H4 (cell line): ENCODE results near the gene ADAMTS3. TPM values are rescaled to one million over a fixed set of nuclear protein-coding genes. Genes with fewer than 3 reads are reported as not detected.
A peak's percentile ranks its signal among the peaks of the same experiment; 100 is the strongest.
"Not testable (repeated sequence)": the region's sequence is repeated elsewhere in the genome, so short reads cannot be mapped to it uniquely, and the experiment has no call there.

Experiments used
- DNase-seq: peaks from one replicate; pipeline ENCODE4 v3.0.0-alpha.2; 2015; ENCODE audit warnings: low spot score
- total RNA-seq: library from RNA; depleted of rRNA; stranded (reverse); fragments of >200 nt; shearing (Covaris generic); gene quantifications from 2 replicates; pipeline ENCODE4 v1.2.3, GENCODE V29; 2014

Gene ADAMTS3
- total RNA-seq, 1 experiment from 2014 or later: 7.6 TPM

GRCh38 chr4:72473434-72473900, 95.6 kb downstream of the ADAMTS3 start:
- peak; percentile 14 for DNase-seq

DNA sequence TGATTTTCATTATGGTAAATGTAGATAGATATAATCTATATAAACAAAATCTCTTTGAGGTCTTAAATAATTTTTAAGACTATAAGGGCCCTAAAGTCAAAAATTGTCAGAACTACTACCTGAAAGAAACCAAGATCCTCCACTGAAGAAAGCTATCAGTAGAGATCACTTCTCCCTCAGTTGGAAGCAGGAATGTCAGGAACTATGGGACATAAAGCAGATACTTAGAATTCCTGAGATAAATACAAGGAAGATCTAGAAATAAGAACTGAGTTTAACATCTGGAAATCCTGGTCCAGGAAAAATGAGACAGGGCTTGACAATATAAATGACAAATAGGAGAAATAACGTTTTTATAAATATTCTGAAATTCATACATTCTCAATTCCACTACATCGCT, 97.2 kb downstream of the ADAMTS3 start:
- DNase-seq: no peak

DNA sequence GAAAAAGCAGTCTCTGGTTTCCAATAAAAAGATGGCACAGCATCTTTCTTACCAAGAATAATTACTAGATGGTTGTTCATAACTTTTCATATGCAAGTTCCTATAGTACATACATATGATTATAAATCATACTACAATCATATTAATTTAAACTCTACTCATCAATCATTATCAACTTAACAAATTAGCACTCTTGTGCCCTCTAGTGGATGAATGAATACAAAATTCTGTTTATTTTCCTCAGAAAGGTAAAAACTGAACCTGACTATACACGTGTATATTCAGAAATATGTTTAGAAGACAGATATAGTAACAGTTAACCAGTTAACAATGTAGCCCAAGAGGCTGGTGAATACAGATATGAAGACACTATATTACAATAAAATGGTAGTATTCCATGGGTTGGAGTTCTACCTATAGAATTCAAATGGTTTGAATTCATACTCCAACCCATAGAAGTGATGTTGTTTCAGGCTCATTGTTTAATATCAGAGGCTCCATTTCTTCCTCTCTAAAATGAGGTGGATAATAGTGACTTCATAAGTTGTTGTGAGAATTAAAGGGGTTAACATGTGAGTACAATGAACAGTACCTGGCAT, 100.0 kb downstream of the ADAMTS3 start:
- DNase-seq: no peak

- no peak for DNase-seq
Measured at GRCh38 chr4:72467633-72468032, 101.4 kb downstream of the ADAMTS3 start.

DNA sequence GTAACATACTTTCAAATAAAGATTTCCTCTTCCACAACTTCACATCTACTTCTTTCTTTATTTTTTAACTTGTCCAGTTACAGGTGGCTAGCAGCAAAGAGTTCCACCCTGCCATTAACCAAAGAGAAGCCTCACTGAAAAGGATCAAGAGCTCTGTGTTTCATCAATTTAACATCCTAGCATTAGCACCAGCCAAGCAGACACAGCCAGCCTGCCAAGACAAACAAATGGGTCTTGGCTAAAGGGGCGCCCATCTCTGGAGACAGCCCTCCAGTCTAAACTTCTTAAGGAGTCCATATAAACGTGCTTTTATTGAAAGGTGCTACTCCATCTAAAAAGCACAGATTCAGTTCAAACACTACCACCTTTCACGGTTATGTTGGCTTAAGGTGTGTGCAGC, 105.3 kb downstream of the ADAMTS3 start:
- no peak for DNase-seq

DNA sequence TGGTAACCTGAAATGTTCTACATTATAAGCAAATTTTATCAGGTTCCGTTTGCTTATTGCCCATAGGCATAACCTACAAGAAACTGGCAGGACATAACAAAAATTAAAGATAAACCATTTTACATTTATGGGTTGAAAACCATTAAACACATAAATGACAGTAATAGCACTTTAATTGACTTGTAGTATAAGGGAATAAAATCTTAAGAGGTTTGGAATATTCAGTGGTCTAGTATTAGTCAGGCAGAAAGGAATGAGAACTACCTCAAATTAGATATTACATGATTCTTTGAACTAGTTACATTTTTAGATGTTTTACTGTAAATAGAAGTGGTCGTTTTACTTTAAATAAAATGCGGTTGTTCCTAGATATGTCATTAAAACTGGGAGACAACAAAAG, 111.9 kb downstream of the ADAMTS3 start:
- no peak for DNase-seq

- no peak for DNase-seq
Measured at GRCh38 chr4:72451349-72451748, 117.7 kb downstream of the ADAMTS3 start.

DNA sequence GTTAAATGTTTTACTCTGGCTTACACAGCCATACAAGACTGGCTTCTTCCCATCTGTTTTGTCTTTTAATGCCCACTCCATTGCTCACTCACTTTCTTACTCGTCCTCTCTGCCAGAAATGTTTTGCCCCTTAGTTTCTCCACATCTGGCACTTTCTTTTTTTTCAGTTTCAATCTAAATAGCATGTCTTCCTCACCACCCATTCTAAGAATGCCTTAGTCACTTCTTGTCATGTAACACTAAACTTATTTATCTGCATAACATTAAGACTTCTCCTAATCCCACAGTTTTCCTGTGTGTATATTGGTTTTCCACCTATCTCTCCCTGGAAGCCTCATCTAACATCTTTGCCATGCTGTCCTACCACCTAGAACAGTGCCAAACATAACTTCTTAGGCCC, 119.3 kb downstream of the ADAMTS3 start:
- peak; percentile 14 for DNase-seq

GRCh38 chr4:72448231-72448630, 120.8 kb downstream of the ADAMTS3 start:
- no peak for DNase-seq

DNA sequence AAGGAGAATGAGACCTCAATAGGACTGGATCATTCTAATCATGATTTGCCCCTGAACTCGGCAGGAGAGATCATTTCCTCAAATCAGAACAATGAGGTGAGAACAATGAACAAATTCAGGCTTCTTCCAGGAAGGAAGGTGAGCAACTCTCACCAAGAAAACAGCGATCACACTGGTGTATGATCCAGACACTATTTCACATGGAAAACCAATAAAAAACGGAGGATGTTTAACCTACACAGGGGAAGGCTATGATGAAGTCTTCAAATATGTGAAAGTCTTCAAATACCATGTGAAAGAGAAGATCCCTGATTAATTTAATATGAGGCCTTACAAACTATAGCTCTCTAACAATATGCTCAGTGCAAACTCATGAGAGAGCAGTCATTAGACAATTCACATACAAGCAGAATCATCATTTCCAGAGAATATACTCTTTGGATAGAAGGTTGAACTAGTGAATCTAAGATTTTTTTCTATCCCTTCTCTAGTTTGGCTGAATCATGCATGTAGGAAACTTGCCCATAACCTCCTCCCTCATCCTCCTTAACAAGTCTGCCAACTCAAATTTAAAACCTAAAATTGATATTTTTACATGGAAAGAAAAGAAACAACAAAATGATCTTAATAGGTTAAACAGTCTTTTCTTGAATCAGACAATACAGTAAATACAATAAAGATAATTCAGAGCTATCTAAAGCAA, 122.5 kb downstream of the ADAMTS3 start:
- no peak for DNase-seq

DNA sequence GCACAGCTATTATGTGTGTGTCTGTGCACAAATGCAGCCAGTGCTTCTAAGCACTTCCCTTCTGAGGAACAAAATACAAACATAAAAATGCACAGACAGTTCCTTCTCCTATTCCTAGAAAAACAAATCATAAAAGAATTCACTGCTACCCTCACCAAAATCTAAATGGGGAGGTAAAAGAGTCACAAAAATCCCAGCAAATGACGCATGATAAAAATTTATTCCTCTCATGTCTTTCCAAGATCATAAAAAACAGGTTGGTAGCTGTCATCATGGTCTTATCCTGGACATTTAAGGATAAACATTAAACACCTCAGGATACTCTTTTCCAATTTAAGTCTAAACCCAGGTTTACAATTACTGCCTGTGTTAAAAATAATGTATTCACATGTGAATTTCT, 124.9 kb downstream of the ADAMTS3 start:
- no peak for DNase-seq

DNA sequence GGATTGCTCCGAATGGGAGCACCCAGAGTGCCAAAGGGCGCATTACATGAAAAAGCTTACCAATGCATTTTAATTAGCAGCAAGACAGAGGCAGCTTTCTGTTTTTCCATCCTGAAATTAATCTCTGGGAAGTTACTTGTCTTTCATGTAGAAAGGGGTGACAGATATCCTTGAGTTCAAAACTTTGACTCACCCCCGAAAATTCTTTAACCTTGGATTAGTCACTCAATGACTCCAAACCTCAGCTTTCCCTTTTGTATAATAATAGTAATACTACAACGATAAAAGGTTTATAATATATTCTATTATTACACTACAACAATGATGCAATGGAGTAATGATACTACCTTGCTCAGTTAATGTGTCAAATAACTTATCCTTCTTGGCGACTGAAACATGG, 126.3 kb downstream of the ADAMTS3 start:
- no peak for DNase-seq

DNA sequence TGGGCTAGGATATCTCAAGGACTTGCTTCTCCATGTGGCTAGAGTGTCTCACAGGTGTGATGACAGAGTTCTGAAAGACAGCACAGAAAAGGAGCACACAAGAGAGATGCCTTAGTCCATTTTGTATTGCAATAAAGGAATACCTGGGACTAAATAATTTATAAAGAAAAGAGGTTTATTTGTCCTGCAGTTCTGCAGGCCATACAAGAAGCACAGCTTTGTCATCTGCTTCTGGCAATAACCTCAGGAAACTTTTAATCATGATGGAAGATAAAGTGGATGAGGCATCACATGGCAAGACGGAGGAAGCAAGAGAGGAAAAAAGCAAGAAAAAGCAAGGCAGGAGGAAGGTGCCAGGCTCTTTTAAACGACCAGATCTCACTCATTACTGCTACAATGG, 126.9 kb downstream of the ADAMTS3 start:
- DNase-seq: no peak

GRCh38 chr4:72440386-72440785, 128.6 kb downstream of the ADAMTS3 start:
- DNase-seq: no peak

GRCh38 chr4:72432975-72433374, 136.0 kb downstream of the ADAMTS3 start:
- DNase-seq: no peak

GRCh38 chr4:72432282-72432681, 136.7 kb downstream of the ADAMTS3 start:
- no peak for DNase-seq

GRCh38 chr4:72430988-72431387, 138.0 kb downstream of the ADAMTS3 start:
- no peak for DNase-seq

DNA sequence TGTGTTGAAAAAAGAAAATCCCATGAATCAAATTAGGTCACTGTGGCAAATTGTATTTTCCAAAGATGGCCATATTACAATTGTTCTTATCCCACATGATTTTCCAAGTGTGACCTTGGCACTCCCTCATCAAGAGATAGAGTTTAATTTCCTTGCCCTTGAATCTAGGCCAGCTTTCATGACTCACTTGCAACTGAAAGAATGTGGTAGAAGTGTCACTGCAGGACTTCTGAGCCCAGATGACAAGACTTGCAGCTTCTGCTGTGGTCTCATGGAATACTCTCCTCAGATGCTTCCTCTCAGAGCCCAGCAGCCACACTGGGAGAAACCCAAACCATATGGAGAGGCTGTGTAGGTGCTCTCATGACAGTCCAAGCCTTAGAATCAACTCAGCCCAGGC, 139.0 kb downstream of the ADAMTS3 start:
- peak; percentile 31 for DNase-seq

DNA sequence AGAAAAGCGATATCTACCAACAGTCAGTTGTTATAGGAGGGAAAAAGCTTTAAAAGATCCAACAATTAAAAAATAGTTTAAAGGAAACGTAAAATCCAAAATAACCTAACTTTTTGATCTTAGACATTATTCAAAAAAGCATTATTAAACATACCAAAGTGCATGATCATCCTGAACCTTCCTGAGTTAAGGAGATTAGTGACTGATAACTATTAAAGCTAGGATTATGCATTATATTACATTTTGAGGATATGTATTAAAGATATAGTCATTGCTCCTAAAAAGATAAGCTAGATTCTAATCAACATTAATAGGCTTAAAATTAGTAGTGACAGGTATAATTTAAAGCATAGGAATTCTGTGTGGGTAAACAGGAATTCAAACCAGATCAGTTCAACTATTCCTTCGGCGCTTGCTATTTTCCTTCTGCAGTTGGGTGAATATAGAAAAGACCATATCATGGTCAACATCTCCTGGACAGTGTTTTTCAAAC, 139.6 kb downstream of the ADAMTS3 start:
- DNase-seq: no peak

- DNase-seq: no peak
Measured at GRCh38 chr4:72427057-72427456, 142.0 kb downstream of the ADAMTS3 start.

DNA sequence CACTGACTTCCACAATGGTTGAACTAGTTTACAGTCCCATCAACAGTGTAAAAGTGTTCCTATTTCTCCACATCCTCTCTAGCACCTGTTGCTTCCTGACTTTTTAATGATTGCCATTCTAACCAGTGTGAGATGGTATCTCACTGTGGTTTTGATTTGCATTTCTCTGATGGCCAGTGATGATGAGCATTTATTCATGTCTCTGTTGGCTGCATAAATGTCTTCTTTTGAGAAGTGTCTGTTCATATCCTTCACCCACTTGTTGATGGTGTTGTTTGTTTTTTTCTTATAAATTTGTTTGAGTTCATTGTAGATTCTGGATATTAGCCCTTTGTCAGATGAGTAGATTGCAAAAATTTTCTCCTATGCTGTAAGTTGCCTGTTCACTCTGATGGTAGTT, 143.1 kb downstream of the ADAMTS3 start:
- DNase-seq: not testable (repeated sequence)

- DNase-seq: no peak
Measured at GRCh38 chr4:72424006-72424405, 145.0 kb downstream of the ADAMTS3 start.

- DNase-seq: no peak
Measured at GRCh38 chr4:72422416-72422815, 146.6 kb downstream of the ADAMTS3 start.
